BJ (cell line): Measurements from ENCODE around the gene KIF16B. TPM values are rescaled to one million over a fixed set of nuclear protein-coding genes. Genes with fewer than 3 reads are reported as not detected.

Experiments
- CTCF ChIA-PET: fragments of 350-600 bp; formaldehyde crosslinking; extraction: SDS; loops from one replicate; lab custom pipeline; 2021; ENCODE audit warnings: antibody characterized with exemption, inconsistent platforms; lab: Yijun Ruan, JAX
- POLR2A ChIA-PET: fragments of 300-600 bp; sonication (Branson Sonifier 250); formaldehyde crosslinking; extraction: SDS; loops from one replicate; lab custom pipeline; 2021; ENCODE audit warnings: antibody characterized with exemption; lab: Charles Lee
- DNase-seq: peaks from one replicate; pipeline ENCODE4 v3.0.0-alpha.2; 2011; ENCODE audit warnings: low read depth
- H3K27me3 ChIP-seq: 2 replicates; pipeline ENCODE4 v1.6.0; 2011; ENCODE audit warnings: low read length; ENCODE audit not compliant: control insufficient read depth, insufficient read depth
- H3K36me3 ChIP-seq: 2 replicates; pipeline ENCODE4 v1.5.1; 2011; ENCODE audit warnings: low read length; ENCODE audit not compliant: control insufficient read depth, insufficient read depth
- H3K4me3 ChIP-seq: 2 replicates; pipeline ENCODE4 v1.5.1; 2011; ENCODE audit warnings: low read depth, mild to moderate bottlenecking, control low read depth, low read length
- polyA plus RNA-seq: library from polyadenylated mRNA; depleted of rRNA; stranded (reverse); fragments of >200 nt; gene quantifications from 2 replicates; pipeline ENCODE4 v1.2.3, GENCODE V29; 2011
- TF ChIP-seq, protein P1 (sequence below): IDR thresholded peaks from 2 replicates; pipeline ENCODE4 v1.5.1; 2011; ENCODE audit warnings: low read depth, mild to moderate bottlenecking, control low read depth, inconsistent platforms, low read length, moderate library complexity; ENCODE audit not compliant: insufficient read depth

KIF16B gene
- polyA plus RNA-seq, 1 experiment, result 3.2 TPM

DNA sequence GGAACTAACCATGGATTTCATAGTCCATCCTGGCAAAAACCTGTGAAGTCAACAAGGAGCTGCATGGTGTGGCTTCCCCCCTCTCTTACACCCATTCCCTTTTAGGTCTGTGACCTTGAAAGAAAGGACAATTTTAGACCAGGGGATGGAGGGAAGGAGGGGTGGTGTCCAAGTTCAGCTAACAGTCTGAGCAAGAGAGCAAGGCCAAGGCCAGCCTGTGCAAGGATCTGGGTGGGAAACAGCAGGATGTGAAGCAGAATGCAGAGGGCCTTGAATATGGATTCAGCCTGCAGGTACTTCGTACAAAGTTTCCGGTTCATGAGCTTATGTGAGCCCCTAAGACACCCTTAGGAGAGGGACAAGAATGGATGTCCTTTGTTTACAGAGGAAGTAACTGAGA lies 293.0 kb downstream of the KIF16B start:
- Histone ChIP-seq H3K27me3 (no peaks in the 10 kb centered on the region), H3K36me3 (no peaks in the 10 kb centered on the region), H3K4me3 (no peak overlapping the region)
- DNase-seq, result no peak
- TF ChIP-seq, protein P1, sequence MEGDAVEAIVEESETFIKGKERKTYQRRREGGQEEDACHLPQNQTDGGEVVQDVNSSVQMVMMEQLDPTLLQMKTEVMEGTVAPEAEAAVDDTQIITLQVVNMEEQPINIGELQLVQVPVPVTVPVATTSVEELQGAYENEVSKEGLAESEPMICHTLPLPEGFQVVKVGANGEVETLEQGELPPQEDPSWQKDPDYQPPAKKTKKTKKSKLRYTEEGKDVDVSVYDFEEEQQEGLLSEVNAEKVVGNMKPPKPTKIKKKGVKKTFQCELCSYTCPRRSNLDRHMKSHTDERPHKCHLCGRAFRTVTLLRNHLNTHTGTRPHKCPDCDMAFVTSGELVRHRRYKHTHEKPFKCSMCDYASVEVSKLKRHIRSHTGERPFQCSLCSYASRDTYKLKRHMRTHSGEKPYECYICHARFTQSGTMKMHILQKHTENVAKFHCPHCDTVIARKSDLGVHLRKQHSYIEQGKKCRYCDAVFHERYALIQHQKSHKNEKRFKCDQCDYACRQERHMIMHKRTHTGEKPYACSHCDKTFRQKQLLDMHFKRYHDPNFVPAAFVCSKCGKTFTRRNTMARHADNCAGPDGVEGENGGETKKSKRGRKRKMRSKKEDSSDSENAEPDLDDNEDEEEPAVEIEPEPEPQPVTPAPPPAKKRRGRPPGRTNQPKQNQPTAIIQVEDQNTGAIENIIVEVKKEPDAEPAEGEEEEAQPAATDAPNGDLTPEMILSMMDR, result no peak
- ChIA-PET CTCF (interaction anchor here (0.6 to 1.0 kb wide), 2 partner anchors 24 to 196 kb away, joined by 3 to 5 read pairs; no protein-coding TSS in a partner anchor), POLR2A (interaction anchor here (0.6 kb wide), 1 partner anchor 684 kb away, joined by 3 read pairs; no protein-coding TSS in a partner anchor)

DNA sequence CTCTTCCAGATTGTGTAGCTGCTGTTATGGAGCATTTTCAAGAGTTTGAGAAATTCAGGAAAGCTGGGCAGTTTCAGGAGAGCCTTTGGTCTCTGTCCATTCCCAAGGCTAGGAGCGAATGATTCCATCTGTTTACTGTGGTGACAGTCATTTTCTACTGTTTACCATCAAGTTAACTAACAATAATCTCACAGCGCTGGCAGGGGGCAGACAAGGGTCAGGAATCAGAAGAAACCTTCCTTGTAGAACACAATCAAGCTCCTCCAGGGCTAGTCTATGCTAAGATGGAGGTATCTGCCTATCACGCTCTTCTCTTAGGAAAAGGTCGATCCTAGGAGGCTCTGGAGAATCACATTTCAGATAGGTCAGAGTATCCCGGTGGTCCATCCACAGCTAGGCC lies 293.9 kb downstream of the KIF16B start:
- Histone ChIP-seq H3K36me3 (no peaks in the 10 kb centered on the region), H3K4me3 (no peak overlapping the region), H3K27me3 (no peaks in the 10 kb centered on the region)
- POLR2A ChIA-PET, result no interaction called here
- no peak for DNase-seq
- TF ChIP-seq, protein P1, result no peak
- CTCF ChIA-PET, result interaction anchor here (1.0 to 1.8 kb wide), 3 partner anchors 13 to 197 kb away, joined by 4 to 5 read pairs (median 5); no protein-coding TSS in a partner anchor

DNA sequence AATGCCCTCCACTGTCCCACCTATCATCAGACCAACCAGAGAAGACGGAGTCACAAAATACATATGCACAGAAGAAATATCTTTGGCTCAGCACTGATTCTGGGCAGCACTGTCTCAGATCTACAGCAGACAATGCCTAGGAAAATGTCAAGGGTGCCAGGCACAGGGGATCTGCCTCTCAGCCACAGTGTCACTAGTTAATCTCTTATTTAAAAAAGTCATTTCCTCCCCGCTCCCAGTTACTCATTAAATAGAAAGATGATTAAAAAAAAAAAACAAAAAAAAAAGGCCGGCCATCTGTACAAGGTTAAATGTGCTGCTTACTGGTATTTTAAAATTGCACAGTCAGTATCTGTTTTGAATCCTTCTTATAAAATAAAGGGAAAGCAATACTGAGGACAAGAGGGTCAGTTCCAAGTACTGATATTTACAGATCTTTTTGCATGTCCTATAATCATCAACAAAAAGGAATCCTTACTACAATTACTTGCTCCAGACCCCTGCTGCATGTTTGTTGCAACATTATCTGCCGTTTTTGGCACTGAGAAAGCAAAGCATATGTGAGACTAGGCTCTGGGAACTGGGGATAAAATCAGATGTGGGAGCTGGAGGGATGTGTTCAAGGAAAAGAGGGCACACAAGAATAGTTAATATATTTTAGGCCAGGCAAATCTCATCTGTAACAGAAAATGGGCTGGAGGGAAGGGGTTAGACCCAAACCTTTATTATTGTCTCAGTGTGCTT lies 299.3 kb downstream of the KIF16B start:
- Histone ChIP-seq H3K27me3 (no peaks in the 10 kb centered on the region), H3K36me3 (no peaks in the 10 kb centered on the region), H3K4me3 (no peak overlapping the region)
- no peak for DNase-seq
- ChIA-PET POLR2A (no interaction called here), CTCF (no interaction called here)
- TF ChIP-seq, protein P1, result no peak

DNA sequence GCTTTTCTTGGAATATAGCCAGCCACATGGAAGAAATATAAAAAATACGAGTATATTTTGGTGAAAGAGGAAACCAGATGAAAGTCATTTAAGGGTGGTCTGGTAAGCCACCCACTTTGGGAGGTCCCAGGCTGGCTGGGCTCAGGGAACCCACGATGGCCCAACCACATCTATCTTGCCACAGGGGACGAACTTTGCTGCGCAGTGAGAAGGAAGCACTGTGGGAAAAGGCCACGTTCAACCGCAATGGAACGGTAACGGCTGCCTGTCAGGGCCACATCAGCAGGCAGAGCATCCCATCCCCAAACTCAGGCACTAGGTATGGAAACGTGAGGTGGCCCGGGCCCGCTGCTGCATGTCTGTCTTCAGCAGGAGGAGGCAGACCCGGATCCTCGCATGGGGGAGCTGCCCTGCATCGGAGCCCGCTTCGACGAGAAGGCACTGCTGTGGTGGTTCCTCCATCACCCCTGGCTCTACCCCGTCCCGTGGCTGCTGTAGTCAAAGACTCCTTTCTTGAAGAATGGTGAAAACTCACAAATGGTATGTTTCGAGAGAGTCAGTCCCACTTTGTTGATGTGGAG lies 300.4 kb downstream of the KIF16B start:
- Histone ChIP-seq H3K27me3 (no peaks in the 10 kb centered on the region), H3K4me3 (no peak overlapping the region), H3K36me3 (no peaks in the 10 kb centered on the region)
- TF ChIP-seq, protein P1, result no peak
- CTCF ChIA-PET, result no interaction called here
- DNase-seq, result no peak
- POLR2A ChIA-PET, result no interaction called here

DNA sequence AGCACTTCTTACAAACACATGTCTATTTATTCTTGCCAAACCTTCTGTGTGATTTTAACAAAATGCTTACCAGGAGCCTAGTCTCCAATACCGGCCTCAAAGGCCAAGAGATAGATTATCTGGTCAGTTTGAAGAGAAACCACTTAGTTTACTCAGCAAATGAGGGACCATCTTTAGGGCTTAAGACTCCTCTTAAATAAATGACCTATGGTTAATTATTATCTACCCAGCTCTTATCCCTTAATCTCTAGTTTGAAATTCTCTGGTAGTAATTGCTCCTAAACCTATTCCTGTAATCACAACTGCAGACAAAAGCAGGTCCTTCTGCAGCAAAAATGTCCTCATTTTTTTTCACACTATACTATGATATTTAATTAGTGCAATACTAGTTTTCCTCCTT lies 301.8 kb downstream of the KIF16B start:
- DNase-seq, result no peak
- no peak overlapping the region for H3K4me3 ChIP-seq
- no peaks in the 10 kb centered on the region for H3K36me3 ChIP-seq
- ChIA-PET POLR2A (no interaction called here), CTCF (interaction anchor here (0.6 to 1.1 kb wide), 2 partner anchors 9 to 24 kb away, joined by 3 read pairs; no protein-coding TSS in a partner anchor)
- TF ChIP-seq, protein P1, result no peak
- H3K27me3 ChIP-seq, result no peaks in the 10 kb centered on the region
